GM18873 (cell line): ENCODE measurements around the gene ACSS2.
A peak's percentile ranks its signal among the peaks of the same experiment; 100 is the strongest.

Experiments used
- ATAC-seq: cut with Tn5 transposase; IDR thresholded peaks from one replicate; pipeline ENCODE4 v1.9.1; 2021; ENCODE audit warnings: mild to moderate bottlenecking, moderate library complexity, moderate number of reproducible peaks; ENCODE audit not compliant: unreplicated experiment, low FRiP score

ACSS2 gene

GRCh38 chr20:34876406-34877282 is at the start of gene ACSS2:
TSS of gene ACSS2 (plus strand) at chr20:34876612. CDS start at chr20:34876646, 34 bp downstream.
- ATAC-seq: peak; percentile 53

GRCh38 chr20:34829191-34829590 is 47.2 kb upstream of the ACSS2 start:
- no peak for ATAC-seq

GRCh38 chr20:34831936-34832335 is 44.5 kb upstream of the ACSS2 start:
- ATAC-seq: no peak

- no peak for ATAC-seq
Measured at GRCh38 chr20:34834459-34834893, 41.9 kb upstream of the ACSS2 start.

GRCh38 chr20:34842143-34842542 is 34.3 kb upstream of the ACSS2 start:
- ATAC-seq: no peak

GRCh38 chr20:34843421-34843820 is 33.0 kb upstream of the ACSS2 start:
- ATAC-seq: no peak

GRCh38 chr20:34848597-34848996 is 27.8 kb upstream of the ACSS2 start:
- ATAC-seq: no peak

- no peak for ATAC-seq
Measured at GRCh38 chr20:34849778-34850177, 26.6 kb upstream of the ACSS2 start.

- no peak for ATAC-seq
Measured at GRCh38 chr20:34850969-34851368, 25.4 kb upstream of the ACSS2 start.

GRCh38 chr20:34852298-34852697 is 24.1 kb upstream of the ACSS2 start:
- ATAC-seq: no peak

- ATAC-seq: no peak
Measured at GRCh38 chr20:34859367-34859766, 17.0 kb upstream of the ACSS2 start.

- no peak for ATAC-seq
Measured at GRCh38 chr20:34859826-34860545, 16.4 kb upstream of the ACSS2 start.

- no peak for ATAC-seq
Measured at GRCh38 chr20:34861386-34862084, 14.9 kb upstream of the ACSS2 start.

GRCh38 chr20:34862724-34863123 is 13.7 kb upstream of the ACSS2 start:
- ATAC-seq: no peak

- no peak for ATAC-seq
Measured at GRCh38 chr20:34863421-34863965, 12.9 kb upstream of the ACSS2 start.

- no peak for ATAC-seq
Measured at GRCh38 chr20:34864216-34864615, 12.2 kb upstream of the ACSS2 start.

GRCh38 chr20:34871320-34871926 is 5.0 kb upstream of the ACSS2 start:
- no peak for ATAC-seq

GRCh38 chr20:34871966-34872621 is 4.3 kb upstream of the ACSS2 start:
- ATAC-seq: no peak

GRCh38 chr20:34872622-34873224 is 3.7 kb upstream of the ACSS2 start, which contains the start of gene GGT7:
TSS of gene GGT7 (minus strand) at chr20:34872856. CDS start at chr20:34872815, 41 bp downstream.
- no peak for ATAC-seq
